GM21390 (cell line): ENCODE results near the gene PPP6R1.

Experiments used
- ATAC-seq: cut with Tn5 transposase; IDR thresholded peaks from one replicate; pipeline ENCODE4 v1.9.1; 2021; ENCODE audit not compliant: unreplicated experiment

The PPP6R1 gene

DNA sequence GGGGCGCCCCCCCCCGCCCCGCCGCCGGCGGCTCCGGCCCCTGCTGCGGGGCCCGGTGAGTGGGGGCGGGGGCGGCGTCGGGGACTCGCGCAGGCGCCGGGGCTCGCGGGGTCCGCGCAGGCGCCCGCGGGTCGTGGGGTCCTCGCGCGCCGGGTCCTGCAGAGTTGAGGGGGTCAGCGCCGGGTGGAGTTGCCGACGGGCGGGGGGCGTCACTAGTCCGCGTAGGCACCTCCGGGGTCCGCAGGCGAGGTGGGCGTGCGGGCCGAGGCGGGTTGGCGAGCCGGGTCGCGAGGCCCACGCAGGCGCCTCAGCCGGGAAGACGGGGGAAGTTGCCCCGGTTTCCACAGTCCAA, 365 bp downstream of the PPP6R1 start:
- no peak for ATAC-seq

DNA sequence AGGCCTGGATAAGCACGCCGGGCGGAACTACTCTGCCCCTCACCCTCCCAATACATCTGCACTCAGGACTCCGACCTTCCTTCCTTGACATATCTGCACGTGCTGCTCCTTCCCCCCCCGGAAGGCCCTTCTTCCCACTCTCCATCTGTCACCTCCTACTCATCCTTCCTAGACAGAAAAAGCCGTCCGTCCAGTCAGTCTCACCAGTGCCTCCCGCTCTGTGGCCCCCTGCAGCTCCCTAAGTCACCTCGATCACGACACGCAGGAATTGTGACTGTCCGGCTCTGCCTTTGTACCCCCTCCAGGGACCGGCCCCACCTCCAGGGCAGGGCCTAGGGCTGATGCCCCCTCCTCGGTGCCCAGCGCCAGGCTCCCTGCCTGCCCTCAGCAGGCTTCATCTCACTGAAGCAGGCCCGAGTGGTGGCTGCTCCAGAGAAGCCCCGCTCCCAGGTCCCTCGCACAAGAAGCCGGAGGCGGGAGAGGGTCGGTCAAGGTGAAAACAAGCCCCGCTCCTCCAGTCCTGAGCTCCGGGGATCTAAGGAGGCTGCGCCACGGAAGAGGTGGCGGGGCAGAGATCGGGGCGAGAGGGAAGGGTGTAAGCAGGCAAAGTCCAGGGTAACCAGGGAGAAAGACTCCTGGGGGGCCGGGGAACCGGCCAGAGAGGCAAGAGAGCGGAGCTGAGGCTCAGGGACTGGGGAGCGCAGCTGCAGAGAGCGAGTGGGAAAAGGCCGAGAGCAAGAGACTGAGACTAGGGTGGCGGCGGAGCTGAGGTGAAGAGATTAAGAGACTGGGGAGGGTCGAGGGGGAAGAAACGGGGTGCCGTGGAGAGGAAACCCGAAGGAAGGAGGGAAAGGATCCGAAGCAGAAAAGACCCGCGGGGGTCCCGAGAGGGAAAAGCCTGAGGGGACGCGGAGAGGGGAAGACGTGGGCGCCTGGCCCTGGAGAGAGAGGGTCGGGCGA, 1.1 kb downstream of the PPP6R1 start:
- no peak for ATAC-seq

DNA sequence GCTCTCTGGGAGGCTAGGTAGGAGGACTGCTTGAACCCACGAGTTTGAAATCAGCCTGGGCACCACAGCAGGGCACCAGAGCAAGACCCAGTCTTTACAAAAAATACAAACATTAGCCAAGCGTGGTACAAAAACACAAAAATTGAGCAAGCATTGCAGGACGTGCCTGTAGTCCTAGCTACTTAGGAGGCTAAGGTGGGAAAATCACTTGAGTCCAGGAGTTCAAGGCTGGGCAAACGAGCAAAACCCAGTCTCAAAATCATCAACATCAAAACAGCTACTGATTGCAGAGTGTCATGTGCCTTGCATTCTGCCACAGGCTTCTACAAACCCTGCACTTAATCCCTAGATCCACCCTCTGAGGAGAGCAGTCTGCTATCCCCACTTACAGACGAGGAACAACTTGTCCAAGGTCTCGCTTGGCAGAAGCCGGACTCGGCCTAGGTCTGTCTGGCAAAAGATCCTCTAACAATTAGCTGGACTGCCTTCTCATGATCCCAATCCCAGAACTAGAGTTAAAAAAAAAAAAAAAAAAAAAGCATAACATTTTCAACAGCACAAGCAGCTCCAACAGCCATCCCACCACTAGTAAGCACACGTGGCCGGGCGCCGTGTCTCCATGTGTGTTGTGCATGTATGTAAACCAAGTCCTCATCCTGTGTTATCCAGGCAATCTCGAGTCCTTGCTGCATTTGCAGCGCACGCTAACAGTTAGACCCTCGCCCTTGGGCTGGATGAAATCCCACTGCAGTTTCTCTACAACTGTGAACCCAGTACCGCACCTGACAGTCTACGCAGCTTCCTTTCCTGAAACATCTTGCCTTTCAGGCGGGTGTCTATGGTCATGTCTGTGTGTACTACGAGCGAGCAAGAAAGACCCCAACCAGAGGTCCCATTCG, 2.0 kb downstream of the PPP6R1 start:
- no peak for ATAC-seq

DNA sequence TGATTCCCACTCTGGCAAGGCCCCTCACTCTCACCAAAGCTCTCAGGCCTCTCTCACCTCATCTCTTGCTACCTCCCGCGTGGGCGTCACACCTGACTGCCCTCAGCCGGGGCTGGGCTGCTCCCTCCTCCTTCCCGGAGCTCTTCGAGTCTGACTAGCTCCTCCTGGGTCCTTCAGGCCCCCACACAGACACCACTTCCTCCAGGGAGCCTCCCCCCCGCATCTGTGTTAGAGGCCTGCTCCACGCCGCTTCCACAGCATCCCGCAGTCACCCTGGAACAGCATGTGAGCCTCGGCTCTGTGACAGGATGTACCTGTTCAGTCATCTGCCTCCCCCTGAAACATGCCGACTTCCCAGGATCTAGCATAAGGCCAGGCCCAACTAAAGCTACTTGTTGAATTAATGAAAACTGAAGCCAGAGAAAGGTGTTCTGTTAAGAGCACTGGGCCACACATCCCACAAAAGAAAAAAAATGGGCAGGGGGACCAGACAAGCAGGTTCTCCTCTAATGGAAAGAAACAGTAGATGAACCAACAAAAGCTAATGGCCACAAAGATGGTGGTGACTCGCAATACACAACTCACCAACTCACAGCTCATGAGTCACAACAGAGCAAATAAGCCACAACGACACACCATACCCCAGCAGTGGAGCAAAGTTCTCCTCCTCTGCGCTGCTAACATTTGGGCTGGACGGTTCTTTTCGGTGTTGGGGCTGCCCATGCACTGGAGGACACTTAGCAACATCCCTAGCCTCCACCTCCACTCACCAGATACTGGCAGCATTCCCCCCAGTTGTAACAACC, 3.0 kb downstream of the PPP6R1 start:
- no peak for ATAC-seq

DNA sequence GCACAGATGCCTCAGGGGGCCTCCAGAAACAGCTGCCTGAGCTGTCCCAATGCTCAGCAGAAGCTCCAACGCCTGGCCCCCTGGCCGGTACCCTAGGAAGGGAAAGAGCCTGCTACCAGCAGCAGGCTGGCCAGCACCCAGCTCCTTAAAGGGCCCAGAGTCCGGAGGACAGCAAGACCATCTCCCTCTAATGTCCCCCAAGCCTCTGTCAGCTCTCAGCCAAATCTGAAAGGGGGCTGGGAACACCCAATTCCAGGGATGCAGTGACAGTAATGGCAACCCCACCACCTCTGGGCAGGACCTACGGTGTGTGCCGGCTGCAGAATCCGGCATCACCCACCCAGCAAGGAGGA, 4.2 kb downstream of the PPP6R1 start:
- no peak for ATAC-seq

DNA sequence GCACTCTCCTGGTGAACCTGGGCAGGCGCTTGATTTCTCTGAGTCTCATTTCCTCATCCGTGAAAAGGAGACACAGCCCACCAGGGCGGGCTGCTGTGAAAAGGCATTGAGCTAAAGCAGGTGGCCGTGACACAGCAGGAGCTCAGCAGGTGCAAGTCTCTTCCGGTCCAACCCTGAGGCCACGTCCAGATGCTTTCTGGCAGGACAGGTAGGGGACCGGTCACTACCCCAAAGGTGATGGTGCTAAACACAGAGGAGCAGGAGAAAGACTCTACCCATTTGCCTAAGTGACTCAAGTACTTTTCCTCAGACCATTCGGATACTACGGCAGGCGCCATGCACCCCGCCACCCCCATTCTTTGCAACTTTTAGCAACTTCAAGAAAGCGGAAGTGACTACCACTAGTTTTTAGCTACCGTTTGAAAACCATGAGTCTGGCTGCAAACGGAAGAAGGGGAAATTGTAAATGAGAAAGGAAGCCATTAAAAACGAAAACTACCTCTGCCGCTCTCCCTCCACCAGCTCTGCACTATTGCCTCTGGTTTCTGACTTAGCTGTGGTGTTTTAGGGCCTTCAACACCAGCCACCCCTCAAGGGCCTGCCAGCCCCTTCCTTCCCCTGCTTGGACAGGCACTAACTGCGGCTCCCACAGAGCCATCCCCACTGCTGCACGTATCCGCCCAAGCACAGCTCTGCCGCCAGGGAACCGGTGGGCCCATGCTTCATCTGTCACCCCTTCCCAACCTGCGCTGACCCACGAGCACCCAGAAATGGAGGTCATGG, 4.8 kb downstream of the PPP6R1 start:
- ATAC-seq: no peak

DNA sequence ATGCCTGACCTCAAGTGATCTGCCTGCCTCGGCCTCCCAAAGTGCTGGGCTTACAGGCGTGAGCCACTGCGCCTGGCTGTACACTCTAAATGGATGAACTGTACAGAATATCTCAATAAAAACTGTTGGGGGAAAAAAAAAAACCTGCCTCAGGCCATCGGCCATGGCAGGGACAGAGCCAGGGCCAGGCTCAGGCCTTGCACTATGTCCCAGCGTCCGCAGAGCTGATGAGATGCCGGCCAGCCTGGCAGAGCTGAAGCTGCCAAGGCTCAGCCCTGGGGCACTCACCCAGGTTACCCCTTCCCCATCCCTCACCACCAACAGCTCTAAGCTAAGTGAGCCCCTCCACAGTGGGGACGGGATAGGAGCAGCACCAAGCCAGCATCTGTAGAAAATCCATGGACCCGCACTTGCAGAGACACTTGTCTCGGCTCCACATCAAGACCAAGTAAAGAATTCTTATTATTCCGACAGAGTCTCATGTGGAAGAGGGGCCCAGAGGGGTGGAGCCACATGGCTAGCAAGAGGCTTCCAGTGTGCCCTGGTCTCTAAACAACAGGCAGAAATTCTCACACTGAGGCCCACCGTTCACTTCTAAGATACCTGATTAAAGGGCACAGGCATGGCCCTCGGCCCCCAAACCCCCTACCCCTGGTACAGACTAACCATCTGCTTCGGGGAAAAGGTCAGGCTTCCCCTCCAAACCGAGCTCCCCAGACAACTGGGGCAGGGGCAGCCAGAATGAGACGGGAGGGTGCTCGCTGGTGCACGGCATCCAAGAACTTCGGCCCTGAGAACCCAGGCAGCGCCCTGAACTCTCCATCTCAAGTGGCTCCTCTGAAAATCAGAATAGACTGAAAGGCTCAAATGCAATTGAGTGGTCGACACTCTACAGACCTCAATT, 5.8 kb downstream of the PPP6R1 start:
- no peak for ATAC-seq

DNA sequence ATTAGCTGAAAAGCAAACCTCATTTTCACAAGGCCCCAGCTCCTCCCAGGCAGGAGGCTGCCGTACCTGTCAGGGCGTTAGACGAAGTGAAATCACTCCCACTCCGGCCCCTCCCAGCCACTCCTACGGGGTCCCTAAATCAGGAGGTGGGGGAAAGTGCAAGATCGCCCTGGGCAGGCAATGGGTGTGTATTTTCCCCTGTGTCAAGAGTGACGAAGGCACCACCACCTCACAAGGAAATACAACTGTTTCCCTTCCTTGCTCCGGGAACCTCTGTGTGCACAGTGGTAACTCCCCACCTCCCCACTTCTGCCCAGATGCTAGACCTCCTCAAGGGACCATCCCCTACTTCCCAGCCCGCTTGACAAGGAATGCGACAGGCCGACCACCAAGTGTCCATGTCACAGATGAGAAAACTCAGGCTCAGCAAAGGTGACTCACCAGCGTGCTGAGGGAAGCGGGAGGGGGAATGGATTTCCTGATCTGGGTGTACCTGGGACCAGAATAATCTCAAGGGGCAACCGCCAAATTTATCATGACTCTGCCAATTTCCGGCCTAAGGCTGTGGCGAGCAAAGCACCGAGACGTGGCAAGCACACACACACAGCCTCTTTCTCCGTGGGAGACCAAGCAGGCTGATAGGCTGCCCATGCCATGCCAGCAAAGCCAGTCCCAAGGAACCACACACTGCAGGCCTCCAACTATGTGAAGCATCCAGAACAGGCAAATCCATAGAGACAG, 7.3 kb downstream of the PPP6R1 start:
- ATAC-seq: no peak

DNA sequence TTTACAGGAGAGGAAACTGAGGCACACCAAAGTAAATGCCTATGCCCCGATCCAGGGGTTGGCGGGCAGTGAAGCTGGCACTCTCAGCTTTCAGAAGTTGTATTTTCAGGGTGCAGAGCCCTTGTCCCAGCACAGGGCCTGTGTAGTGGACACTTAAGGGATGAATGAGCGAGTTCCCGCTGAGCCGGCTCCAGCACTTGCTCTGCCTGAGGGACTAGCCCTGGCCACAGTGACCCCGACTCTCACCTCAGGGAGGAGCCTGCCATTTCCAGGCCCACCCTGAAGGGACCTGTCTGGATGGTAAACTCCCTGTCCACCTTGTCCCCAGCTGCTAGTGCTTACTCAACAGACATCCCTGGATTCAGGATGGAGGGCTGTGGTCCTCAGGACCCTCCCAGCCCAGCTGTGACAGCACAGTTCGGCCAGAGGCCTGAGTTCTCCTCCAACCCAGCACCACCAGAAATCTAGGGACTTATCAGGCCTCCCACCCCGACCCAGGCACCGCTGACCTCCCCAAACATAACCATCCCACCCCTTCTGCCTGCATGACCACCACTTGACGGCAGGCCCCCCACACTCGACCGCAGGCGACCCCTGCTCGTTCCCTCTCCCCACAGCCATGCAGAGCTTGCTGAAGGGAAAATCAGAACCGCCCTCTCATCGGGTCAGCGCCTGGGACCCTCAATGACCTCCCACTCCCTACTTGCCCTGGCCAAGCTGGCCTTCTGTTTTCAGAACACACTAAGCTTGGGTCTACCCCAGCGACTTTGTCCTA, 8.4 kb downstream of the PPP6R1 start:
- ATAC-seq: no peak

DNA sequence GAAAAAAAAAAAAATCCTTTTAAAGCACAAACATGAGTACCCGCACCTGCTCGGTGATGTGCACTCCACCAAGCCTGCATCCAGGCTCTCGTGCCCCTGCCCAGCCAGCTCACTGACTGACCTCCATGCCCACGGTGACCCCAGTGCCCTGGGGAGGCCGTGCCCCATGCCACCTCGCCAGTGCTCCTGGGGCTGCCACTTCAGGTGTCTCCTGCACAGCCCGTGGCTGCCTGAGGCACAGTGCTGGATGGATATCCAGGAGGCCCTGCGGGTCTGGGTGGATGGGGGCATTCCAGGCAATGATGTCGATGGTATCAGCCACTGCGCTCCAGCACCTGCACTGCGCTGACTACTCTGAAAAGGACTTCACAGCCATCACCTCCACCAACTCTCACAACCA, 9.0 kb downstream of the PPP6R1 start:
- no peak for ATAC-seq

DNA sequence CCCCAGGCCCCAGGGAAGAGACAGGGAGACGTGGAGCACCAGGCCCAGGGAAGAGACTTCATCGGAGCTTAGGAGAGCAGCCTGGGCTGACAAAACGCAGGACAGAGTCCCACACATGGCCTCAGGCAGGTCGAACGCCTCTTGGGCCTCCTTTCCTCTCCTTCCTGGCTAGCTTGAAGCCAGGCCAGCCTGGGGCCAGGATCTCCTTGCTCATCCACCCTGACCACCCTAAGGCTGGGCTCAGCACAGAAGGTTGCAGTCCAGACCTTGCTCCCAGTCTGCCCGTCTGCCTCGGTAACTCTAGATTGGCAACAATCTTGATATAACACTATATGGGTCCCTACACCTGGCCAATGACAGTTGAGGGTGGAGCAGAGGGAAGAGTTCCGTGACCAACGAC, 10.1 kb downstream of the PPP6R1 start:
- no peak for ATAC-seq

DNA sequence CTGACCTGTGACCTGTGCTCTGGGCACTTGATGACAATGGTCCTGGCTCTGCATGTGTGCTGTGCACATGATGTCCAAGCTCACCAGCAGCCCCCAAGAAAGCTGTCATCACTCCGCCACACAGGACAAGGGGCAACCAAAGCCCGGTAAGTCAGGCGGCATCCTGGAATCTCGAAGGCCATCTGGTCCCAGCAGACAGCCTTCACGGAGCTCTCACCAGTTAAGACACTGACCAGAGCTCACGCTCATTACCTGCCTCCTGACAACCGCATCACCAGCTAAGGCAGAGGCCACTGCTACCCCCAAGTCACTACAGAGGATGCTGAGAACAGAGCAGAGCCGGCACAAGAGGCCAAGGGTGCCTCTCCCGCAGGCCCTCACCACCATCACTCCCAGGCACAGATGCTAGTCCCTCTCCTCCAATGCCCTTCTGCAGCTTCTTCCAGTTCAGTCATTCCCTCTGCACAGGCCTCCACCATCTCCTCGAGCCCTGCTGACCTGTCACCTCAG, 10.6 kb downstream of the PPP6R1 start:
- no peak for ATAC-seq

DNA sequence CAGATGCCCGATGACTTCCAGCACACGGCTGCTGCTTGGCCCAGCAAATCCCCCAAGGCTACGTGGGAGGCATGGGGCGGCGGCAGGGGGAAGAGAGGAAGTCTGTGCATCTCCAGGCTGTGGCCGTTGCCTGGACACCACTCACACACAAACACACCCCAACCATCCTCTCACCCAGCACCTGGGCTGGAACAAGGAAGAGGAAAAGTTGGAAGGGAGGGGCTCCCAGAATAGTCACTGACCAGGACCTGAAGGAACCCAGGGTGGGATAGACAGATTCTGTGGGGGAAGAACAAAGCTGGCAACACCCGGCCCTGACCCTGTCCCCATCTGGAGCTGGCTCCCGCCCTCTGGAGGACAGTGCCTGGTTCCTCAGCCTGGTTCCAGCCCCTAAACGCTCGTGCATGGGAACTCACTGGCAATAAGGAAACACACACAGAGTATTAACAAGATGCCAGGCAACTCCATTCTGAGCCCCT, 11.2 kb downstream of the PPP6R1 start:
- no peak for ATAC-seq

DNA sequence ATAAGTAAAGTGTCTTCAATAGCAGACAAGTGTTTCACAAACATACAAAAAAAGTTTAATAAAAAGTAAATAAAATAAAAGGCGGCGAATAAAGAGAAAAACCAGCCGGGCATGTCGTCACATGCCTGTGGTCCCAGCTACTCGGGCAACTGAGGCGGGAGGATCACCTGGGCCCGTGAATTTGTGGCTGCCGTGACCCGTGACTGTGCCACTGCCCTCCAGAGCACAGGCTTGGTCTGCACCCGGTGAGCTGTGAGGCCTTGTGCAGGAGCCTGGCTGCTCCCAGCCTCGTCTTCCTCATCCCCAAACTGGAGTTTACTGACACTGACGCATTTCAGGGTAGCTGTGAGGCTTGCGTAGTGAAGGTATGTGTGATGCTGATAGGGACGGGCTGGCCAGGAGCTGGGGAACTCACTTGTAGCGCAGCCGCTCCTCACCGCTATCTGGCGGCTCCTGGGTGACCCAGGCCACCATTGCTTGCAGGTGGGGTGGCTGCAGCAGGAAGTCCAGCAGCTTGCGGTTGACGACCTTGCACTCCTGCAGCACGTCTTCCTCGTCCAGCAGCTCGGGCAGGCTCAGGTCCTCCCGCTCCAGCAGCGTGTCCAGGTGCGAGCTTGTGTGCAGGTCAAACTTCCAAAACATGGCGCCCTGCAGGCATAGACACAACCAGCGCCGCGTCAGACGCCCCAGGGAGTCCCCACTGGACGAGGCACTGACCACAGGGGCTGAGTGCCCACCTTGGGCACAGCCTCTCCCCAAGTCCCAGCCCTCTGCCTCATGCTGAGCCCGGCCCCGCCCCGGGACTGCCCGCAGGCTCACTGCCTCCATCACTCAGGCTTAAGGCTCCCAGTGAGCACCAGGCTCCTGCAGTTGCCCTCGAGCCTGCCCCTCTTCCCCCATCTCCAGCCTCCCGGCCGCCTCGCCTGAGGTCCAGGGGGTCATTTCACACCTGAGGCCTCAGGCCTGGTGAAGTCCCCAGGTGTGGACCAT, 12.1 kb downstream of the PPP6R1 start:
- no peak for ATAC-seq

DNA sequence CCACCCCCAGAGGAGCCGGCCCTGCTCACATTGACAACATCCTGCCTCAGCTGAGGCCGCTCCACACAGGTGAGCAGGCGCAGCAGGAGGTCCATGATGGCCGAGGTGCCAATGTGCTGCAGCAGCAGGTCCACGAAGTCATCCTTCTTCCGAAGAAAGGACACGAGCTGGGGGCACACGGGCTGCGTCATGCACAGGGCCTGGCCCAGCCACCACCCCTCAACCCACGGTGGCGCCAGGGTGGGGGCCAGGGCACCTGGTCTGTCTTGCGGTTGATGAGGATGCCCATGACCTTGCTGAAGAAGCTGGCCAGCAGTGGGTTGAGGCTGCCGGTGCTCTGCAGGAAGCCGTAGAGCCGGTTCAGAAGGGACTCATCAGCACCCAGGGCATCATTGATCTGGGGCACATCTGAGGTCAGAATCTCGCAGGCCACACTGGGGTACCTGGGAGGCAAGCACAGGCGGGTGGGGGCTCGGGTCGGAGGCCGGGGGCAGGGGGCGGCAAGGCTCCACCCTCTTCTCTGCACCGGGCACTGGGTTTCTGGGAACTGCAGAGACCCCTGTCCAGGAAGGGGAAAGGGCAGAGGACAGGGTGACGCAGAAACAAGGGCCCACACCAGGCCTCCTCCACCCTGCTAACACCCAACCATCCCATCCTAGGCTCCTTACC, 13.4 kb downstream of the PPP6R1 start:
- ATAC-seq: no peak
